Measurements from ENCODE around the gene TGFB1I1.
"Not testable (repeated sequence)": the region's sequence is repeated elsewhere in the genome, so short reads cannot be mapped to it uniquely, and the experiment has no call there.

Gene TGFB1I1

DNA sequence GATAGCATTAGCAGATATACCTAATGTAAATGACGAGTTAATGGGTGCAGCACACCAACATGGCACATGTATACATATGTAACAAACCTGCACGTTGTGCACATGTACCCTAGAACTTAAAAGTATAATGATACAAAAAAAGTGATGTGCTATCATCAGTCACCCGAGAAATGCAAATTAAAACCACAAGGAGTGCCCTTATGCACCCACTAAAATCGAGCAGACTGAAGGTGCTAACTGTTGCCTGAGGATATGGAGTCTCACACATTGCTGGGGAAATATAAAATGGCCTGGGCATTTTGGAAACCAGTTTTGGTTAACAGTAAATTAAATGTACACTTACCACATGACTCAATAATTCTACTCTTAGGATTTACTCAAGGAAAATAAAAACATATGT lies 32.9 kb upstream of the TGFB1I1 start:
- H3K4me1 Mint-ChIP-seq, result peaks cover 19% of the 10 kb centered on the region
- DNase-seq (ENCODE audit: low spot score in 2 of 2), result peak in 1 of 2 donors; percentile 31
- ATAC-seq (ENCODE audit: low read depth), result peak; percentile 74
- not testable (repeated sequence) for H3K27ac Mint-ChIP-seq, H3K4me3 Mint-ChIP-seq, H3K27me3 Mint-ChIP-seq, H3K9me3 Mint-ChIP-seq, H3K36me3 Mint-ChIP-seq

DNA sequence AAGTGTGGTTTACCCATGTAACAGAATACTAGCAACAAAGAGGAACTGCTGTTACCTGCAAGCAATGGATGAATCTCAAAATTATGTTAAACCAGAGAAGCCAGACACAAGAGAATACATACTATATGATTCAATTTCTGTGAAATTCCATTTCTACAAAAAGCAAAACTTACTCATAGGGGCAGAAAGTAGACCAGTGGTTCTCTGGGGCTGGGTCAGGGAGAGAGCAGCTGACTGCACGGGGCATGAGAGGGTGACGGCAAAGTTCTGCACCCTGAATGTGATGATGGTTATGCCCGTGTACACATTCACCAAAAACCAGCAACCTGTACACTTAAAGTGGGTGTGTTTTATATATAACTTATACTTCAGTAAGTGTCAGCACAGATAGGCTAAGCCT lies 32.4 kb upstream of the TGFB1I1 start:
- no peaks in the 10 kb centered on the region for H3K9me3 Mint-ChIP-seq
- peaks cover 4% of the 10 kb centered on the region for H3K27me3 Mint-ChIP-seq
- DNase-seq (ENCODE audit: low spot score in 2 of 2) (no peak), ATAC-seq (ENCODE audit: low read depth) (no peak)
- H3K36me3 Mint-ChIP-seq, result no peaks in the 10 kb centered on the region
- no peak overlapping the region for H3K27ac Mint-ChIP-seq
- H3K4me3 Mint-ChIP-seq, result no peak overlapping the region
- H3K4me1 Mint-ChIP-seq, result peaks cover 19% of the 10 kb centered on the region

- DNase-seq (ENCODE audit: low spot score in 2 of 2) (no peak), ATAC-seq (ENCODE audit: low read depth) (no peak)
- Mint-ChIP-seq H3K4me1 (peaks cover 19% of the 10 kb centered on the region), H3K27ac (no peak overlapping the region), H3K9me3 (no peaks in the 10 kb centered on the region), H3K36me3 (no peaks in the 10 kb centered on the region), H3K4me3 (no peak overlapping the region), H3K27me3 (peaks cover 4% of the 10 kb centered on the region)
Observed at GRCh38 chr16:31440516-31441184, 31.3 kb upstream of the TGFB1I1 start.

DNA sequence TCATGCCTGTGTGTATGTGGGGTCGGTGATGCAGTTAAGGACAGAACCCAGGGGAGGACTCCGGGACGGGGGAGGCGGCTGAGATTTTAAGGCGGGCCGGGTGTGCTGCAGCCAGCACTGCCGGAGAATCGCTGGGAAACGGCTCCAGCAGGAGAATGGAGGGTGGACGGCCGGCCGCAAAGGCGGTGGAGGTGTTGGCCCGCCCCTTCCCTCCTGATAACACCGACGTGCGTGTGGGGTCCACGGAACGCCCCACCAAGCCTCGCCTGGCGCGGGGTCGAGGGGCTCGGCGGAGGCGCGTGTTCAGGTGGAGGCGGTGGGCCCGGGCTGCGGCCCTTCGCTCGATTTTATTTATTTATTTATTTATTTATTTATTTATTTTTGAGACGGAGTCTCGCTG lies 30.0 kb upstream of the TGFB1I1 start:
- peaks cover 4% of the 10 kb centered on the region for H3K27me3 Mint-ChIP-seq
- ATAC-seq (ENCODE audit: low read depth), result no peak
- peak overlapping the region; percentile 66 for H3K27ac Mint-ChIP-seq
- no peaks in the 10 kb centered on the region for H3K36me3 Mint-ChIP-seq
- DNase-seq (ENCODE audit: low spot score in 2 of 2), result no peak
- peaks cover 19% of the 10 kb centered on the region for H3K4me1 Mint-ChIP-seq
- peak overlapping the region; percentile 76 for H3K4me3 Mint-ChIP-seq
- H3K9me3 Mint-ChIP-seq, result no peaks in the 10 kb centered on the region

GRCh38 chr16:31445931-31446330 lies 26.0 kb upstream of the TGFB1I1 start:
- not testable (repeated sequence) for H3K4me1 Mint-ChIP-seq; H3K9me3 Mint-ChIP-seq; H3K4me3 Mint-ChIP-seq; DNase-seq (ENCODE audit: low spot score in 2 of 2); H3K36me3 Mint-ChIP-seq; H3K27ac Mint-ChIP-seq; ATAC-seq (ENCODE audit: low read depth); H3K27me3 Mint-ChIP-seq

GRCh38 chr16:31451201-31451600 lies 20.8 kb upstream of the TGFB1I1 start:
- no peaks in the 10 kb centered on the region for H3K27me3 Mint-ChIP-seq
- DNase-seq (ENCODE audit: low spot score in 2 of 2) (no peak), ATAC-seq (ENCODE audit: low read depth) (no peak)
- no peak overlapping the region for H3K4me3 Mint-ChIP-seq
- H3K4me1 Mint-ChIP-seq, result peaks cover 18% of the 10 kb centered on the region
- peaks cover 3% of the 10 kb centered on the region for H3K36me3 Mint-ChIP-seq
- peak overlapping the region; percentile 48 for H3K27ac Mint-ChIP-seq
- H3K9me3 Mint-ChIP-seq, result no peaks in the 10 kb centered on the region

DNA sequence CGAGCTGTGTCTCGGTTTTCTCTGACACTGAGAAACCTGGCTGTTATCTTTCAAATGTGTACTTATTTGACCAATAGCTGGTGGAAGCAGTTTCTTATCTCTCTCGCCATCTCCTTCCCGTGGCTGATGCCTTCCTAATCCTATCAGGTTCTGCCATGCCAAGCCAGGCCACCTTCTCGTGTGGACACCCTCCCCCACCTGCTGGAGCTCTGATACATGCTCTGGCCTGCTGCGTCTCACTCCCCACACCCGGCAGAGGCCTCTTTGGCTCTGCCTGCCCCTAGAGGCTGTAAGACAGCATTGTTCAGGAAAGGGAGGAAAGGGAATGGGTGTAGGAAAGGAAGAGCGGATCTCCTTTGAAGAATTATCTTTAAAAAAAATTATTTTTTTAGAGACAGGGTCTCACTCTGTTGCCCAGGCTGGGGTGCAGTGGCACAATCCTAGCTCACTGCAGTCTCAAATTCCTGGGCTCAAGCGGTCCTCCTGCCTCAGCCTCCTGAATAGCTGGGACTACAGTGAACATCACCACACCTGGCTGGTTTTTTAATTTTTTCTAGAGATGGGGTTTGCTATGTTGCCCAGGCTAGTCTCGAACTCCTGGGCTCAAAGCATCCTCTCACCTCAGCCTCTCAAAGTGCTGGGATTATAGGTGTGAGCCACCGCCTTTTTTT lies 20.1 kb upstream of the TGFB1I1 start:
- DNase-seq (ENCODE audit: low spot score in 2 of 2), result no peak
- Mint-ChIP-seq H3K36me3 (peaks cover 3% of the 10 kb centered on the region), H3K4me1 (peaks cover 18% of the 10 kb centered on the region), H3K4me3 (no peak overlapping the region), H3K27me3 (no peaks in the 10 kb centered on the region), H3K9me3 (no peaks in the 10 kb centered on the region), H3K27ac (peak overlapping the region; percentile 6)
- ATAC-seq (ENCODE audit: low read depth), result no peak

DNA sequence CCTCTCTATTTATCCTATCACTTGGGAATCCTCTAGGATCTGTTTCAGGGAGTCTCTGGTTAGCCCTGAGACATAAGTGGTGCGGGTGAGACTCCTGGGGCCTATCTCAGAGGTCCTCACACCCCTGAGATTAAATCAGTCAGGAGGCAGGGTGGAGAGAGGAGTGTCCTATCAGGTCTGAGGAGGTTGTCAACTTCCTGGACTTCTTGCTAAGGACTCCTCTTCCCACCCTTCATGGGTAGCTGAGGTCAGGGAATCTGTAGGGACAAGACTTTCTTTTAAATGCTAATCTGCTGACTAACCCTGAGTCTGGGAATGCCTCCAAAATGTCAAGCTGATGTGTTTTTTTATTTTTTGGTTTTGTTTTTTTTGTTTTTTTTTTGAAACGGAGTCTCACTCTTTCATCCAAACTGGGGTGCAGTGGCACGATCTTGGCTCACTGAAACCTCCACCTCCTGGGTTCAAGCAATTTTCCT lies 19.3 kb upstream of the TGFB1I1 start:
- peaks cover 18% of the 10 kb centered on the region for H3K4me1 Mint-ChIP-seq
- no peak for DNase-seq (ENCODE audit: low spot score in 2 of 2)
- no peaks in the 10 kb centered on the region for H3K27me3 Mint-ChIP-seq
- ATAC-seq (ENCODE audit: low read depth), result no peak
- no peaks in the 10 kb centered on the region for H3K9me3 Mint-ChIP-seq
- H3K36me3 Mint-ChIP-seq, result peaks cover 3% of the 10 kb centered on the region
- H3K4me3 Mint-ChIP-seq, result no peak overlapping the region
- no peak overlapping the region for H3K27ac Mint-ChIP-seq

DNA sequence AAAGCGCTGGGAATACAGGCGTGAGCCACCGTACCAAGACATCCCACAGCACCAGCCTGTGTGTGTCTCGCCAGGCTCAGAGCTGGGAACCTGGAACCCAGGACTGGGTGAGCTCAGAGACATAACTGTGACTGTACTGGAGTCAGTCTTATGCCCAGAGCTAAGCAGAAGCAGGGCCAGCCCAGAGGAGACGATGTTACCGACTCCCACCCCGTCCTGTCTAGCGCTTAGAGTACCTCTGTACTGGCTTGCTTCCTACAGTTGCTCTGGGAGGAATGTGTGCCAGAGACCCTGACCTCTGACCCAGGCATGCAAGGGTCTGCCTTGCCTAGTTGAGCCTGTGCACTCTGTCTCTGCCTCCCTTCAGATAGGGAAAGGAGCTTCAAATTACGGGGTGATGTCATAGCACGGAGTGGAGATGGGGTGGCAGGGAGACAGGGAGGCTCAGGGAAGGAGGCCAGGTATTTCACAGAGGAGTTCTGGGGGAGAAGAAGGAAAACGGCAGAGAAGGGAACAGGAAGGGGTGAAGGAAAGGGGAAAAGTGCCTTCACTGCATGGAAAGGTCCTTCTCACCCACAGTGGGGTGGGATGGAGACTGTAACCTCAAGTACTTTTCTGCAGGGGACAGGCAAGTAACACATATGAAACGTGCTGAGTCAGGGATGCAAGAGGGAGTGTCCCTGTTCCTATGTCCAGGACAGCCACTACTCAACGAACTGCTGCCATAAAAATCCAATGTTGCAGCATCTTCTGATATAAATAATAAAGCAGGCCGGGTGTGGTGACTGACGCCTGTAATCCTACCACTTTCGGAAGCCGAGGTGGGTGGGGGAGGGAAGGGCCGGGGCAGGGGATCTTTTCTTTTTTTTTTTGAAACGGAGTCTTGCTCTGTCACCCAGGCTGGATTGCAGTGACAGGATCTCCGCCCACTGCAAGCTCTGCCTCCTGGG lies 18.4 kb upstream of the TGFB1I1 start:
- Mint-ChIP-seq H3K27me3 (no peaks in the 10 kb centered on the region), H3K4me3 (no peak overlapping the region), H3K9me3 (no peaks in the 10 kb centered on the region), H3K4me1 (peaks cover 24% of the 10 kb centered on the region), H3K27ac (peak overlapping the region; percentile 33), H3K36me3 (peaks cover 3% of the 10 kb centered on the region)
- ATAC-seq (ENCODE audit: low read depth), result no peak
- DNase-seq (ENCODE audit: low spot score in 2 of 2), result no peak

DNA sequence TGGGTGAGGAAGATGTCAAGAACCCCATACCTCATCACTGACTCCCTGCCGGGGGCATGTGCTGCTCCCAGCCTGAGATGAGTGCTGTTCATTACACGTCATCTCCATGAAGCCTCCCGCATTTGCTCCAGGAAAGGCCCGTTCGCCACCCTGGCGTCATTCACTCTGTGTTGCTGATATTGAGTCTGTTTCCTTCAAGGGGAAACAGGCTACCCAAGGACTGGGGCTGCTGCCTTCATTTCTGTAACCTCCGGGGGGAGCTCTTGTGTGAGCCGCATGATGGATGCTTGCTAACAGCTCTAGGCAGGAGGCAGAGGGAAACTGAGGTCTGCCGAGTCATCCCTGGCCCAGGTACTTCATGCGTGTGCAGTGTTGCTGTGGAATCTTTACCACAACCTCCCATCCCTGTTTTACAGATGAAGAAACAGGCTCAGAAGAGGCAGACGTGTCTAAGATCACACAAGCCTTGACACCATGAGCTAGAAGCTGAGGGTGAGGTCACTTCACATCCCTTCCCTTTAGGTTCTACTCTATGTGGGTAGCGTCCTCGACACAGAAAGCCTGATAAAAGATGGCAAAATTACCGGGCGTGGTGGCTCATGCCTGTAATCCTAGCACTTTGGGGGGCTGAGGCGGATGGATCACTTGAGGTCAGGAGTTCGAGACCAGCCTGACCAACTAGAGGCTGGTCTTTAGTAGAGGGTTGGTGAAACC lies 16.2 kb upstream of the TGFB1I1 start:
- Mint-ChIP-seq H3K36me3 (peaks cover 3% of the 10 kb centered on the region), H3K4me1 (peaks cover 31% of the 10 kb centered on the region), H3K27me3 (no peaks in the 10 kb centered on the region), H3K27ac (peak overlapping the region; percentile 76), H3K9me3 (no peaks in the 10 kb centered on the region), H3K4me3 (peak overlapping the region; percentile 9)
- ATAC-seq (ENCODE audit: low read depth) (no peak), DNase-seq (ENCODE audit: low spot score in 2 of 2) (no peak)

DNA sequence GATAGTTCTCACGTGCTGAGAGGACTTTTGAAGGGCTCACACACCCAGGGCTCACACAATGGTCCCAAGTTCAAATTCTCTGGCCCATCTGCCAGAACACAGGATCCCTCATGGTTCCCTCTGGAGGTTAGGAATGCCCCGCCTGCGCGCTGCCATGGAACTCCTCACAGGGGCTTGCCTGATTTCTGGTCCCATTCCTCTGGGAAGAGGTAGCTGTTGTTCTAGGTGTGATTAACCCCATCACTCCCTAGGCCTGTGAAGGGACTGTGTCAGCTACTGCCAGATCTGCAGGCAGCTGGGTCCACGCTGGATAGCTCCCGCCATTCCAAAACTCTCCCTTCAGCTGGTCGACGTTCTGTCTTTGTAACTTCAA lies 15.0 kb upstream of the TGFB1I1 start:
- H3K27ac Mint-ChIP-seq, result no peak overlapping the region
- H3K4me1 Mint-ChIP-seq, result peaks cover 27% of the 10 kb centered on the region
- ATAC-seq (ENCODE audit: low read depth) (no peak), DNase-seq (ENCODE audit: low spot score in 2 of 2) (no peak)
- peaks cover 2% of the 10 kb centered on the region for H3K36me3 Mint-ChIP-seq
- H3K27me3 Mint-ChIP-seq, result no peaks in the 10 kb centered on the region
- H3K4me3 Mint-ChIP-seq, result no peak overlapping the region
- no peaks in the 10 kb centered on the region for H3K9me3 Mint-ChIP-seq

GRCh38 chr16:31458073-31458843 lies 13.7 kb upstream of the TGFB1I1 start:
- ATAC-seq (ENCODE audit: low read depth), result peak; percentile 18
- peak; percentile 53 to 56 for DNase-seq (ENCODE audit: low spot score in 2 of 2)

More at GRCh38 chr16:31458073-31458843, 13.7 kb upstream of the TGFB1I1 start:
- Mint-ChIP-seq H3K27ac (peak overlapping the region; percentile 94), H3K9me3 (no peaks in the 10 kb centered on the region), H3K27me3 (no peaks in the 10 kb centered on the region), H3K4me1 (peaks cover 27% of the 10 kb centered on the region), H3K36me3 (peaks cover 6% of the 10 kb centered on the region), H3K4me3 (peak overlapping the region; percentile 86)
